HUES64 (cell line): Measurements from ENCODE around the gene FGF3.

Source experiments
- H3K27ac ChIP-seq: 2 replicates; pipeline ENCODE4 v1.7.0; 2013; ENCODE audit warnings: low read depth, low read length, inconsistent platforms
- H3K27me3 ChIP-seq: 2 replicates; pipeline ENCODE4 v1.6.1; 2013; ENCODE audit warnings: mild to moderate bottlenecking, low read length; ENCODE audit not compliant: insufficient read depth
- H3K36me3 ChIP-seq: 2 replicates; pipeline ENCODE4 v1.6.1; 2013; ENCODE audit warnings: mild to moderate bottlenecking, low read length; ENCODE audit not compliant: insufficient read depth
- H3K4me1 ChIP-seq: 2 replicates; pipeline ENCODE4 v1.6.1; 2013; ENCODE audit warnings: mild to moderate bottlenecking, low read length, moderate library complexity; ENCODE audit not compliant: insufficient read depth
- H3K4me3 ChIP-seq: 2 replicates; pipeline ENCODE4 v1.5.1; 2013; ENCODE audit warnings: mild to moderate bottlenecking, low read length, moderate library complexity
- H3K9ac ChIP-seq: 2 replicates; pipeline ENCODE4 v1.6.1; 2013; ENCODE audit warnings: mild to moderate bottlenecking, low read depth, low read length
- H3K9me3 ChIP-seq: 2 replicates; pipeline ENCODE4 v1.6.1; 2013; ENCODE audit warnings: low read depth, low read length; ENCODE audit not compliant: insufficient read depth
- WGBS: fragments of 150-250, 120-280 bp; methylation state at CpG from one replicate; pipeline ENCODE4 v1.1.7; 2013; ENCODE audit warnings: missing lambda C conversion rate; 5-methylcytosine and 5-hydroxymethylcytosine counted together

The FGF3 gene

DNA sequence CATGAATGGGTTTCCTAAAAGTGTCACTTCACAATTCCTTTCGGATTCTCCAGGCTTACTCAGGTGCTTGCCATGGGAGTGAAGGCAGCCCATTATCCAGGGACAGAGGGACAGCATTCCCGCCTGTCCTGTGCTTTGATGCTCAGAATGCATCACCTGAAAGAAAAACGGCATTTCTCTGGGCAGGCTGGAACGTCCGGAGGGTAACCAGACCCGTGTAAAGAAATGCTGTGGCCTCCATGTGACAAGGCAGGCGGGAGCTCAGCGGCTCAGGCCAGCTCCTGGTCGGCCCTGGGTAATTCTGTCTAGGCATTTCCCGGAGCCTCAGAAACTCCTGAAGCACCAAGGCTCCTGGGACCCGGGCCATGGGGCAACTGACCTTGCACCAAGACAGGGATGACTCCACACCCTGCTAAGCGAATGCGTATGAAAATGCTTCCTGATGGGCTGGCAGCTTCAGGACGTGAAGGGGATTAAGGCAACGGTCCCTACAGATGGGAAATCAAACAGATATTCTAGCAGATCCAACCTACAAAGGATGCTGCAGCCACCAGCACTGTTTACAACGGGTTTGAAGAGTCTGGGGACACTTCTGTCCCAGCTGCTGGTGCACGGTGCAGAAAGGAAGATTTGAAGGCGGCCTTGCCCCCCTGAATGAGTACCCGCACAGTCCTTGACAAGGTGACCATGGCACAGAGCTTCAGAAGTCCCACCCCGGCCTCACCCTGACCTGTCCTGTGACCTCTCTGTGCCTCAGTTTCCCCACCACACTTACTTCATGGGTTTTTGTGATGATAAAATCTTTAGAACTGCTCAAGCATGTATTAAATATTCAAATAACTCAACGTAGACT lies 13.6 kb upstream of the FGF3 start:
- Histone ChIP-seq H3K4me1 (peaks cover 23% of the 10 kb centered on the region), H3K9ac (no peak overlapping the region), H3K27ac (peak overlapping the region; percentile 55; the same call in 1 of the 2 replicates), H3K27me3 (no peaks in the 10 kb centered on the region), H3K9me3 (no peaks in the 10 kb centered on the region), H3K36me3 (no peaks in the 10 kb centered on the region), H3K4me3 (no peak overlapping the region)
- WGBS: 37% methylated on average over 21 of the region's 21 CpGs

DNA sequence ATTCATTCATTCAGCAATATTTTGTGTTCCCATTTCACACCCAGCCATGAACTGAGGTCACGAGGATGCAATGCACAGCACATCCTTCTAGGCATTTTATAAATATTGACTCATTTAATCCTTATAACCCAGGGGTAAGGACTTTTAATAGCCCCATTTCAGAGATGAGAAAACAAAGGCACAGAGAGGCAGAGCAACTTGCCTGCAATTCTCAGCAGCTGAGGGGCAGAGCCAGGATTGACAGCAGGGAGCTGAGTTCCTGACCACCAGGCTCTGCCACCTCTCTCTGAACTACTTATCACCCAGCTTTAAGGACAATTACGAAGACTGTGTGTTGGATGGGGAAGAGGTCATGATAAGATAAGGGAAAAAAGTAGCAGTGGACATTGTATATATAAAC lies 12.8 kb upstream of the FGF3 start:
- Histone ChIP-seq H3K4me3 (no peak overlapping the region), H3K27me3 (no peaks in the 10 kb centered on the region), H3K27ac (no peak overlapping the region), H3K9me3 (no peaks in the 10 kb centered on the region), H3K9ac (no peak overlapping the region), H3K4me1 (peaks cover 23% of the 10 kb centered on the region), H3K36me3 (no peaks in the 10 kb centered on the region)
- WGBS: 90% methylated on average over 1 of the region's 2 CpGs

DNA sequence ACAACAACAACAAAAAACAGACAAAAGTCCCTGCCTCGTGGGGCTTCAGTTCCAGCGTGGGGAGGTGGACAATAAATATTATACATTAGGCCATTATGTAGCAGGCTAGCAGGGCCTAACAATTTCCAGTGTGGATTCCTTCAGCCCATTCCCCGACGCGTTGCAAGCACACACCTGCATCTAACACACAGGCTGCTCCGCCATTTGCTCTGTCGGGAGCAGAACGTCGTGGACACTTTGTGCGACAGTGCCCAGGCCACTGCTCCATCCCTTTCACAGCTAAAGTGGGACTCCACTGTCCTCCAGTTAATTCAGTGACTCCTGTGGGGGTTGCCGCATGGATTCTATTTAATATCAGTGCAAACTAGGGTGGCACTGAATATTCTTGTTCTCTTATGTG lies 10.9 kb upstream of the FGF3 start:
- H3K36me3 ChIP-seq: no peaks in the 10 kb centered on the region
- H3K27me3 ChIP-seq: no peaks in the 10 kb centered on the region
- 90% methylated on average over 11 of the region's 11 CpGs for WGBS
- H3K27ac ChIP-seq: no peak overlapping the region
- H3K9me3 ChIP-seq: no peaks in the 10 kb centered on the region
- no peak overlapping the region for H3K4me3 ChIP-seq
- H3K4me1 ChIP-seq: peaks cover 23% of the 10 kb centered on the region
- no peak overlapping the region for H3K9ac ChIP-seq

DNA sequence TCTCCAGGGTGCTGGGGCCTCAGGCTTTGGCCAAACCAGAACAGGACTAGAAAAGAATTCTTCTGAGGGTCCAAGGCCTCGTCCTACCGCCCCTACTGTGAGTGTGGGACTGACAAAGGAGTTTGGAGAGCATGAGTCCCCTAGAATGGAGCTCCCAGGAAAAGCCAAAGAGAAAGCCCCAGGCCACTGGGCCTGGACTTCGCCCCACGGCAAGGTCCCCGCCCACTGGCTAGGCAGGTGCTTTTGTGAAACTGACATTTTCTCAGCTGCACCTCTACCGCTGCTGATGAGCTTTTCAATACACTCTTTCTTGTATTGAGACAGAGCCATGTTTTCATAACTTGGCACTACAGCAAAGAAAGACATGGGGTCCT lies 9.7 kb upstream of the FGF3 start:
- 0 out of 2 replicates have a peak overlapping the region, but pooled peaks have one; percentile 11 for H3K9ac ChIP-seq
- H3K36me3 ChIP-seq: no peaks in the 10 kb centered on the region
- H3K9me3 ChIP-seq: no peaks in the 10 kb centered on the region
- H3K4me1 ChIP-seq: peaks cover 23% of the 10 kb centered on the region
- H3K27ac ChIP-seq: no peak overlapping the region
- peaks cover 3% of the 10 kb centered on the region; the same call in 1 of the 2 replicates for H3K27me3 ChIP-seq
- 79% methylated on average over 6 of the region's 6 CpGs for WGBS
- H3K4me3 ChIP-seq: no peak overlapping the region

DNA sequence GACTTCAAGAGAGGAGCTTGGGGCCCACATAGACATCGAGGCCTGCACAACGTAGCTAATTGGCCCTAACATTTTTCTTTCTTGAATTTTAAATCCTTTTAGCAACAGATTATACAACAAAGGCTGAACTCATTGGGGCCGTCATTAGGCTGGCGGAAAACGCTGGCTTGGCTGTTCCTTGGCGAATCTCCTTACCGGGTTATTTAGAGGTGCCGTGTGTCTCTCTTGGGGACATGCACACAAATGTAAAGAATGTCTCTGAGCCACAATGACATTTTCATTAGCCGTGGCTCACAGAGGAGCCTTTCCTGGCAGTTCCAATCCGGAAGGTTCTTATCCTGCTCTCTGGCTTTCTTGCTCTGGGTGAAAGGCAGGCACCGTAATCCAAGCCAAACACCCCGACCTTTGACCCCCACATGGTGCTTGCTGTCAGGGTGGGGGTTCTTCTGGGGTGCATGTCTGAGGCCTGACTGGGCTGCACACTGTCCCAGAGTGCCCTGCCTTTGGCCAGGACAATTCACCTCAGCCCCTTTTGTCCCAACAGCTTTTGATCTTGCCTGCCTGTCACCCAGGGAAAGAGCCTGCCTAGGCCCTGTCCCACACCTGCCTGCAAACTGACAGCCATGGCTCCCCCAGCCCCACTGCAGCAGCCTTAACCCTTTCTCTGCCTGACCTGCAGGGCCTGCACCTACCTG lies 9.2 kb upstream of the FGF3 start:
- no peak overlapping the region for H3K9ac ChIP-seq
- H3K27ac ChIP-seq: no peak overlapping the region
- no peaks in the 10 kb centered on the region for H3K9me3 ChIP-seq
- H3K36me3 ChIP-seq: no peaks in the 10 kb centered on the region
- H3K4me3 ChIP-seq: no peak overlapping the region
- peaks cover 23% of the 10 kb centered on the region for H3K4me1 ChIP-seq
- H3K27me3 ChIP-seq: peaks cover 8% of the 10 kb centered on the region; the same call in 1 of the 2 replicates
- 83% methylated on average over 12 of the region's 12 CpGs for WGBS

DNA sequence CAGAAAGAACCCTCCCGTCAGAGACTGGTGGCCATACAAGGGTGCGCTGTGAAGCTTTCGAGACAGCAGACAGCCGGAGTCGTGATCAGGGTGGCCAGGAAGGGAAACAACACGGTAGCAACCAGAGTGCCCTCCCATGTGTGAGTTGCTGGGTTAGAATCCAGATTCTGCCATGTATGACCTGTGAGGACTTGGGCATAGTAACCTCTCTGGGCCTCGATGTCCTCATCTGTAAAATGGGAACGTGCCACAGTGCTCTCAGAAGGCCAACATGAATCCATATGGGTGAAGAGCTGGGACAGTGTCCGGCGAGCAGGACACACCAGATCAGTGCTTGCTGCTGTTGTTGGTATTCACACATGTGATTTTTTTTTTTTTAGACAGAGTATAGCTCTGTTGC lies 7.6 kb upstream of the FGF3 start:
- whole genome bisulfite sequencing: 95% methylated on average over 10 of the region's 10 CpGs
- no peak overlapping the region for H3K4me3 ChIP-seq

DNA sequence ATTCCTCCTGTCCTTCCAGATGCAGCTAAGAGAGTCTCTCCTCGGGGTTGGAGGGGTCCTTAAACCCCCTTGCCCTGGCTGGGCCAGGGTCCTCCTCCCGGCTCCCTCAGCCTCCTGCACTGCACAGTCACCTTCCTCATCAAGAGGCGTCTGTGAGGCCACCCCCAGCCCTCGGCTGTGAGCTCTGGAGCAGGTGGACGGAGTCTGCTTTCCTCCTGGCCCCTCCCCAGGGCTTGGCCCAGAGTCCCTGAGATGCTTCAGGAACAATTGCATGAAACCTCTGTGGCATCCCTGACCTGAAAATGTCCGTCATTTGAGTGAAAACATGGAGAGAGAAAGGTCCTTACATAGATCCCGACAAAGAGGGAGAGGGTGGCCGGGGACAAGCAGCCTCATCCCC lies 6.7 kb upstream of the FGF3 start:
- peaks cover 11% of the 10 kb centered on the region for H3K4me1 ChIP-seq
- no peak overlapping the region for H3K9ac ChIP-seq
- WGBS: 82% methylated on average over 8 of the region's 8 CpGs

More for the DNA sequence above, 7.6 kb upstream of the FGF3 start:
- H3K27ac ChIP-seq: no peak overlapping the region
- peaks cover 11% of the 10 kb centered on the region for H3K4me1 ChIP-seq
- H3K9me3 ChIP-seq: no peaks in the 10 kb centered on the region
- H3K9ac ChIP-seq: no peak overlapping the region
- no peaks in the 10 kb centered on the region for H3K36me3 ChIP-seq
- peaks cover 21% of the 10 kb centered on the region for H3K27me3 ChIP-seq

DNA sequence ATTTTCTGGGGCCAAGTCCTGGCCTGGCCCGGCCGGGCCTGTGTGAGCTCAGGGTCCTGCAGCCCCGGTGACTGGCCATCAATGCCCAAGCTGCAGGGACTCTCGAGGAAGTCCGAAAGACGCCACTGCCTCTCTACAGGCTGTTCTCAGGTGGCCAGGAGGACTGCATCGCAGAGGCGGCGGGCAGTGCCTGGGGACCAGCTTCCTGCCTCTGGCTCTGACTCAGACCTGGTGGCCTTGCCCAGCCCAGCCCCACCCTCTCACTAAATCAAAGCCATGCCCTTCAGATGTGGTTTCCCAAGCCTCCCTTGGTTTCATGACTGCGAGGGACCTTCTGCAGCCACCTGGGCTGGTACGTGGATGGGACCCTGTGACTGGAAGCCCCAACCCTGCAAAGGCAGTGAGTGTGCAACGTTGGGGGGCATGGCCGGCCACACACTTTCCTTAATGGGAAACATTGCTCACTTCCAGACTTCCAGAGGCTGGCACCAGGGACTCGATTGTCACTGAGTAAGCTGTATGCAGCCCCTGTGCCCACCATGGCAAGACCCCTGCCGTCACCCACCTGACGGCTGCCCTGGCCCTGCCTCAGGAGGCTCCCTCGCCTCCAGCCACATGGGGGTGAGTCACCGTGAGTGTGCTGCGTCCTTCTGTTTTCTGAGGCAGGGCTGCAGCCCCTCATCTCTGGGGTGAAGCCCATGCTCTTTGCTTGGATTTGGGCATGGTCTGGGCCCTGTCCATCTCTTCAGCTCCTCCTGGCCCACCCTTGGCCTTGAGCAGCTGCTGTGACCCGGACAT lies 6.0 kb upstream of the FGF3 start:
- no peak overlapping the region for H3K4me3 ChIP-seq
- H3K4me1 ChIP-seq: peaks cover 11% of the 10 kb centered on the region
- H3K27me3 ChIP-seq: peaks cover 37% of the 10 kb centered on the region
- 85% methylated on average over 20 of the region's 20 CpGs for WGBS
- no peaks in the 10 kb centered on the region for H3K9me3 ChIP-seq
- no peaks in the 10 kb centered on the region for H3K36me3 ChIP-seq
- no peak overlapping the region for H3K27ac ChIP-seq
- H3K9ac ChIP-seq: no peak overlapping the region

More for the DNA sequence above, 6.7 kb upstream of the FGF3 start:
- Histone ChIP-seq H3K9me3 (no peaks in the 10 kb centered on the region), H3K36me3 (no peaks in the 10 kb centered on the region), H3K27ac (no peak overlapping the region), H3K4me3 (no peak overlapping the region), H3K27me3 (peaks cover 30% of the 10 kb centered on the region)

DNA sequence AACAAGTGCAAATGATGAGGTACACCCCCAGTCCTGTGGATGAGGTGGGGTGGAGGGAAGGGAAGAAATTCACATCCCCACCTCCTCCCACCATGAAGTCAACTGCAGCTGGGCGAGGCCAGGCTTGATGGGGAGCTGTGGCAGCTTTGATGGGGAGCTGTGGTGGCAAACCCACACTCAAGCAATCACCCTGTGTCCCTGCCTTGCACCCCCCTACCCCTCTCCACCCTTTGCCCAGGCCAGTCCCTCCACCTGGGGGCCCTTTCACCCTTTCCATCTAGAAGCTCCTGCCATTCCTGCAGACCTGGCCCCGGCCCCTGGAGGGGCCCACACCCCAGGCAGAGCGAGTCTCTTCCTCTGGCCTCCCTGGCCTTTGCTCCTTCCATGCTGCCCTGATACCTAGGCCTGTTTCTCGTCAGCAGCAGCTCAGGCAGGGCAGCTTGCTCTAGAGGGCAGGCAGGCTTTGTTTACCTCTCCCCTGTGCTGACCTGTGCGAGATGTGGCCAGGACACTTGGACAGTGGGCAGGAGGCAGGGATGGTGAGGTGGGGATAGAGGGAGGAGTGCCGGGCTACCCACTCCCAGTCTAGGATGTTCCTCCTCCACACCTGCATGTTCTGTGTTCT lies 4.5 kb upstream of the FGF3 start:
- Histone ChIP-seq H3K27me3 (peaks cover 51% of the 10 kb centered on the region), H3K27ac (no peak overlapping the region), H3K9ac (no peak overlapping the region), H3K9me3 (no peaks in the 10 kb centered on the region), H3K36me3 (no peaks in the 10 kb centered on the region), H3K4me3 (no peak overlapping the region), H3K4me1 (peaks cover 4% of the 10 kb centered on the region)
- WGBS: 87% methylated on average over 6 of the region's 6 CpGs

DNA sequence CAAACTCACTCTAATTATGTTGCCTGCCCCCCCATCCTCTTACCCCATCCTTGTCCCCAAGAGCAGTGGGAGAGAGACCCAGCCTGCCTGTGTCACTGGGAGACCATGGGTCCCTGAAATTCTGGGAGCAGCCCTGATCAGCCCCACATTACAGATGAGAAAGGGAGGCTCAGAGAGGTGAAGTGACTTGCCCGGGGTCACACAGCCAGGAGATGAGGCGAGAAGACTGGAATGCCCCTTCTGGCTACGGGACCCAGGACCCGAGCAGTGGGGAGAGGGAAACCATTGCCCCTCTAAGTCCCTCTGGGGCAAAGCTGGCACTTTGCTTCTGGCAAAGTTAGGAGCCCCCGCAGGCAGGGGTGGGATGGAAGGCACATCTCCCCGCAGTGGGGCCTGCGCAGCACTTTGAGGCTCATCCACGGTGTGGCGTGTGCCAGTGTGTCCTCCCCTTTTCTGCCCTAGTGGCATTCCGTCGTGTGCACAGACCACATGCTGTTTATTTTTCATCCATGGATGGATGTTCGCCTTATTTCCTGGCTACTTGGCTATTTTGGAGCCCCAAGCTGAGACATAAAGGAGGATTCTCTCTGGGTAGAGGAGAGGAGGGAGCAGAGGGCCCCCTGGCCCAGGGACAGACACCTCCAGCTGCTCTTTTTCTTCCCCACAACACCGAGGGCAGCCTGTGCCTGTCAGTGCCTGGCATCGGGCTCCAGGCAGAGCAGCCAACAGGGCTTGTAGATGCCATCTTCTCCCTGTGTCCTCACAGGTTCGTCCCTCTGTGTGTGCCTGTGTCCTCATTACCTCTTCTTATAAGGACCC lies 3.7 kb upstream of the FGF3 start:
- WGBS: 88% methylated on average over 15 of the region's 15 CpGs
- Histone ChIP-seq H3K4me3 (no peak overlapping the region), H3K27ac (no peak overlapping the region), H3K4me1 (no peaks in the 10 kb centered on the region), H3K9ac (no peak overlapping the region), H3K27me3 (peaks cover 60% of the 10 kb centered on the region), H3K9me3 (no peaks in the 10 kb centered on the region), H3K36me3 (no peaks in the 10 kb centered on the region)
